ENCODE data around the gene DNAJC13.
"Not testable (repeated sequence)": the region's sequence is repeated elsewhere in the genome, so short reads cannot be mapped to it uniquely, and the experiment has no call there.

DNAJC13 gene

GRCh38 chr3:132416807-132417694 lies at the start of gene DNAJC13:
Gene DNAJC13 (plus strand): TSS chr3:132417502. CDS start chr3:132434551, 17,049 bp downstream.
- peak; percentile 73 for DNase-seq (ENCODE audit: low read depth)

GRCh38 chr3:132368515-132368914 lies 48.8 kb upstream of the DNAJC13 start:
- DNase-seq (ENCODE audit: low read depth) = no peak

GRCh38 chr3:132368962-132369361 lies 48.3 kb upstream of the DNAJC13 start:
- no peak for DNase-seq (ENCODE audit: low read depth)

GRCh38 chr3:132376945-132377354 lies 40.4 kb upstream of the DNAJC13 start:
- not testable (repeated sequence) for DNase-seq (ENCODE audit: low read depth)

GRCh38 chr3:132378048-132378762 lies 39.1 kb upstream of the DNAJC13 start:
- no peak for DNase-seq (ENCODE audit: low read depth)

- DNase-seq (ENCODE audit: low read depth) = no peak
Observed at GRCh38 chr3:132378846-132379245, 38.5 kb upstream of the DNAJC13 start.

GRCh38 chr3:132380920-132381319 lies 36.4 kb upstream of the DNAJC13 start:
- no peak for DNase-seq (ENCODE audit: low read depth)

GRCh38 chr3:132381348-132381944 lies 35.9 kb upstream of the DNAJC13 start:
- DNase-seq (ENCODE audit: low read depth) = no peak

- no peak for DNase-seq (ENCODE audit: low read depth)
Observed at GRCh38 chr3:132382267-132382666, 35.0 kb upstream of the DNAJC13 start.

GRCh38 chr3:132382688-132383194 lies 34.6 kb upstream of the DNAJC13 start:
- DNase-seq (ENCODE audit: low read depth) = no peak

GRCh38 chr3:132386259-132386658 lies 31.0 kb upstream of the DNAJC13 start:
- DNase-seq (ENCODE audit: low read depth) = no peak

GRCh38 chr3:132392675-132393074 lies 24.6 kb upstream of the DNAJC13 start:
- DNase-seq (ENCODE audit: low read depth) = not testable (repeated sequence)

GRCh38 chr3:132394320-132394719 lies 23.0 kb upstream of the DNAJC13 start:
- no peak for DNase-seq (ENCODE audit: low read depth)

- DNase-seq (ENCODE audit: low read depth) = no peak
Observed at GRCh38 chr3:132395126-132395525, 22.2 kb upstream of the DNAJC13 start.

GRCh38 chr3:132396255-132396654 lies 21.0 kb upstream of the DNAJC13 start:
- no peak for DNase-seq (ENCODE audit: low read depth)

GRCh38 chr3:132396776-132397175 lies 20.5 kb upstream of the DNAJC13 start:
- not testable (repeated sequence) for DNase-seq (ENCODE audit: low read depth)

- DNase-seq (ENCODE audit: low read depth) = no peak
Observed at GRCh38 chr3:132399054-132399929, 18.0 kb upstream of the DNAJC13 start.

- DNase-seq (ENCODE audit: low read depth) = no peak
Observed at GRCh38 chr3:132401255-132401654, 16.0 kb upstream of the DNAJC13 start.

- no peak for DNase-seq (ENCODE audit: low read depth)
Observed at GRCh38 chr3:132404276-132404675, 13.0 kb upstream of the DNAJC13 start.

- DNase-seq (ENCODE audit: low read depth) = no peak
Observed at GRCh38 chr3:132405188-132405587, 12.1 kb upstream of the DNAJC13 start.

GRCh38 chr3:132405609-132406299 lies 11.5 kb upstream of the DNAJC13 start:
- no peak for DNase-seq (ENCODE audit: low read depth)

Data from non-pigmented ciliary epithelial cell (primary cell).